ENCODE results near the gene HIPK2. TPM values are rescaled to one million over a fixed set of nuclear protein-coding genes. Genes with fewer than 3 reads are reported as not detected.

HIPK2 gene
- total RNA-seq, 3 donors from 2014 or later, result 20.3 to 26.8 (median 26.1) TPM

DNA sequence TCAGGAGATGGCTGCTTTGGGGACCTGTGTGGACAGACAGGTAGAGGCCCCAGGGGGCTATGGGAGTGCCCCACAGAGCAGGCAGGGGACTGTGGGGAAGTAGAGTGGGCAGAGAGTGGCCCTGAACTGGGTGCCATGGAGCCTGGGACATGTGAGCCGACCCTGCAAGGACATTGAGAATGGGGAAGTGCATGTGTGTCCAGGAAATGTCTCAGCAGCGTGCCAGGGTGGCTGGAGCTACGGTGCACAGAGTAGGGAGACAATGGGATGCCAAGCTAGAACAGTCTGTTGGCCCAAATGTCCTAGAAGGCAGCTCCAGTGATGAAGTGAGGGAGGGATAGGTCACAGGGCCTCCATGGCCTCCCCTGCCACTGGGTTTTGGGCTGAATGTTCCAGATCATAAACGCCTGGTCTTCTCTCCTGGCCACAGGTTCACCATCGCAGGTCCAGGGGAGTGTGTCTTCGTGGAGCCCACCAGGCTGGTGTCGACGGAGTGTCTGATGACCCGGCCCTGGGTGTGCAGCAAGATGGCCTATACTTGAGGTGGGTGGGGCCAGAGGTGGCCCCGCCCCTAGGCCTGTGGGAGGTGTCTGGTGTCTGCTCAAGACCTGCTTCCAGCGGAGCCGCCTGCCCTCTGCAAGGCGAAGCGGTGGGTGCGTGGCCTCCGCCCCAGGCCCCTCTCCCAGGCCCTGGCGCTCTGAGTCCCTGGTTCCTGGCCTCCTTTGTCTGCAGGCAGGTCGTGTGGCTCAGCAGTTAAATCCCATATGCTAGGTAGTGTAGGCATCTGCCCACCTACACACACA lies 233.8 kb downstream of the HIPK2 start:
- no peaks in the 10 kb centered on the region for H3K27me3 Mint-ChIP-seq (ENCODE audit: low read depth)
- ATAC-seq, result no peak
- DNase-seq, result no peak
- H3K4me1 Mint-ChIP-seq (ENCODE audit: low read depth), result no peaks in the 10 kb centered on the region
- H3K36me3 Mint-ChIP-seq (ENCODE audit: insufficient read depth), result no peaks in the 10 kb centered on the region
- H3K4me3 Mint-ChIP-seq, result no peak overlapping the region
- no peaks in the 10 kb centered on the region for H3K9me3 Mint-ChIP-seq

- H3K9me3 Mint-ChIP-seq, result no peaks in the 10 kb centered on the region
- no peak overlapping the region for H3K4me3 Mint-ChIP-seq
- no peaks in the 10 kb centered on the region for H3K36me3 Mint-ChIP-seq (ENCODE audit: insufficient read depth)
- no peak for DNase-seq
- no peaks in the 10 kb centered on the region for H3K4me1 Mint-ChIP-seq (ENCODE audit: low read depth)
- no peak for ATAC-seq
- H3K27me3 Mint-ChIP-seq (ENCODE audit: low read depth), result no peaks in the 10 kb centered on the region
These were observed 235.3 kb downstream of the HIPK2 start for GRCh38 chr7:139542308-139543151.

GRCh38 chr7:139541600-139542307 lies 236.0 kb downstream of the HIPK2 start:
- Mint-ChIP-seq H3K36me3 (ENCODE audit: insufficient read depth) (no peaks in the 10 kb centered on the region), H3K4me3 (no peak overlapping the region), H3K4me1 (ENCODE audit: low read depth) (no peaks in the 10 kb centered on the region), H3K9me3 (no peaks in the 10 kb centered on the region), H3K27me3 (ENCODE audit: low read depth) (no peaks in the 10 kb centered on the region)
- no peak for ATAC-seq
- DNase-seq, result no peak

GRCh38 chr7:139540203-139540602 lies 237.6 kb downstream of the HIPK2 start:
- no peak for ATAC-seq
- H3K27me3 Mint-ChIP-seq (ENCODE audit: low read depth), result no peaks in the 10 kb centered on the region
- H3K4me3 Mint-ChIP-seq, result no peak overlapping the region
- H3K4me1 Mint-ChIP-seq (ENCODE audit: low read depth), result no peaks in the 10 kb centered on the region
- H3K36me3 Mint-ChIP-seq (ENCODE audit: insufficient read depth), result no peaks in the 10 kb centered on the region
- DNase-seq, result no peak
- H3K9me3 Mint-ChIP-seq, result no peaks in the 10 kb centered on the region

- ATAC-seq, result no peak
- no peaks in the 10 kb centered on the region for H3K9me3 Mint-ChIP-seq
- no peak overlapping the region for H3K4me3 Mint-ChIP-seq
- no peak for DNase-seq
- H3K36me3 Mint-ChIP-seq (ENCODE audit: insufficient read depth), result no peaks in the 10 kb centered on the region
- H3K27me3 Mint-ChIP-seq (ENCODE audit: low read depth), result peaks cover under 1% of the 10 kb centered on the region
- H3K4me1 Mint-ChIP-seq (ENCODE audit: low read depth), result no peaks in the 10 kb centered on the region
These were observed 238.7 kb downstream of the HIPK2 start for GRCh38 chr7:139538881-139539635.

- peaks cover 4% of the 10 kb centered on the region for H3K27me3 Mint-ChIP-seq (ENCODE audit: low read depth)
- no peaks in the 10 kb centered on the region for H3K4me1 Mint-ChIP-seq (ENCODE audit: low read depth)
- H3K36me3 Mint-ChIP-seq (ENCODE audit: insufficient read depth), result no peaks in the 10 kb centered on the region
- DNase-seq (no peak), ATAC-seq (no peak)
- no peaks in the 10 kb centered on the region for H3K9me3 Mint-ChIP-seq
- no peak overlapping the region for H3K4me3 Mint-ChIP-seq
These were observed 241.6 kb downstream of the HIPK2 start for GRCh38 chr7:139536152-139536551.

DNA sequence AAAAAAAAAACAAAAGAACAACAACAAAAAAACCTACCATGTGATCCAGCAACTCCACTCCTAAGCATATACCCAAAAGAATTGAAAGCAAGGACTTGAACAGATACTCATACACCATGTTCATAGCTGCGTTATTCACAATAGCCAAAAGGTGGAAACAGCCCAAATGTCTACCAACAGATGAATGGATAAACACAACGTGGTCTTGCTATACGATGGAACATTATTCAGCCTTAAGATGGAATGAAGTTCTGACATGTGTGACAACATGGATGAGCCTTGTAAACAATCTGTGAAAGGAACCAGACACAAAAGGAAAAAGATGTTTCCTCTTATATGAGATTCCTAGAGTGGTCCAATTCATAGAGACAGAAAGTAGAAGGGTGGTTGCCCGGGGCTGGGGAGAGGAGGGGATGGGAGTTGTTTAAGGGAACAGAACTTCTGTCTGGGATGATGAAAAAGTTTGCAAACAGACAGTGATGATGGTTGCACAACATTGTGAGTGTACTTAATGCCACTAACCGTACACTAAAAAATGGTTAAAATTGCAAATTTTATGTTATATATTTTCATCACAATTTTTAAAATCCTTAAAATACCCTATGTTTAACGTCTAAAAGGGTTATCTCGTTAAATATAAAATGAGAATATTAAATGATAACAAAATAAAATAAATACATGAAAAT lies 242.7 kb downstream of the HIPK2 start:
- Mint-ChIP-seq H3K9me3 (no peaks in the 10 kb centered on the region), H3K36me3 (ENCODE audit: insufficient read depth) (no peaks in the 10 kb centered on the region), H3K4me1 (ENCODE audit: low read depth) (no peaks in the 10 kb centered on the region), H3K4me3 (no peak overlapping the region), H3K27me3 (ENCODE audit: low read depth) (peaks cover 4% of the 10 kb centered on the region)
- ATAC-seq (no peak), DNase-seq (no peak)

DNA sequence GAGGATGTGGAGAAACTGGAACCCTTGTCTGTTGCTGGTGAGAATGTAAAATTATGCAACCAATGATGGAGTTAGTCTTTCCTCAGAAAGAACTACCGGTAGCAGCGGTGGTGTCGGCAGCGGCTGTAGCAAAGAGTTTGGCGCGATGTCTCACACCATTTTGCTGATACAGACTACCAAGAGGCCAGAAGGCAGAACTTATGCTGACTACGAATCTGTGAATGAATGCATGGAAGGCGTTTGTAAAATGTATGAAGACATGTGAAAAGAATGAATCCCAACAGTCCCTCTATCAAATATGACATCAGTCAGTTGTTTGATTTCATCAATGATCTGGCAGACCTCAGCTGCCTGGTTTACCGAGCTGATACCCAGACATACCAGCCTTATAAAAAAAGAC lies 243.7 kb downstream of the HIPK2 start:
- Mint-ChIP-seq H3K4me3 (no peak overlapping the region), H3K36me3 (ENCODE audit: insufficient read depth) (no peaks in the 10 kb centered on the region), H3K27me3 (ENCODE audit: low read depth) (peaks cover 5% of the 10 kb centered on the region), H3K9me3 (no peaks in the 10 kb centered on the region), H3K4me1 (ENCODE audit: low read depth) (no peaks in the 10 kb centered on the region)
- ATAC-seq (no peak), DNase-seq (no peak)

- H3K36me3 Mint-ChIP-seq (ENCODE audit: insufficient read depth), result no peaks in the 10 kb centered on the region
- no peaks in the 10 kb centered on the region for H3K9me3 Mint-ChIP-seq
- DNase-seq, result no peak
- no peaks in the 10 kb centered on the region for H3K4me1 Mint-ChIP-seq (ENCODE audit: low read depth)
- H3K4me3 Mint-ChIP-seq, result no peak overlapping the region
- H3K27me3 Mint-ChIP-seq (ENCODE audit: low read depth), result peaks cover 7% of the 10 kb centered on the region
- ATAC-seq, result no peak
These were observed 245.1 kb downstream of the HIPK2 start for GRCh38 chr7:139532636-139533155.

GRCh38 chr7:139531094-139531493 lies 246.7 kb downstream of the HIPK2 start:
- peaks cover 11% of the 10 kb centered on the region for H3K27me3 Mint-ChIP-seq (ENCODE audit: low read depth)
- DNase-seq, result no peak
- peaks cover 5% of the 10 kb centered on the region for H3K4me1 Mint-ChIP-seq (ENCODE audit: low read depth)
- H3K9me3 Mint-ChIP-seq, result no peaks in the 10 kb centered on the region
- no peak for ATAC-seq
- no peaks in the 10 kb centered on the region for H3K36me3 Mint-ChIP-seq (ENCODE audit: insufficient read depth)
- H3K4me3 Mint-ChIP-seq, result no peak overlapping the region

GRCh38 chr7:139526578-139527544 lies 250.9 kb downstream of the HIPK2 start:
- Mint-ChIP-seq H3K4me3 (no peak overlapping the region), H3K27me3 (ENCODE audit: low read depth) (peaks cover 34% of the 10 kb centered on the region), H3K36me3 (ENCODE audit: insufficient read depth) (no peaks in the 10 kb centered on the region), H3K9me3 (no peaks in the 10 kb centered on the region), H3K4me1 (ENCODE audit: low read depth) (peaks cover 6% of the 10 kb centered on the region)
- no peak for DNase-seq
- no peak for ATAC-seq

GRCh38 chr7:139525750-139526149 lies 252.0 kb downstream of the HIPK2 start:
- ATAC-seq, result no peak
- no peak for DNase-seq
- Mint-ChIP-seq H3K4me3 (no peak overlapping the region), H3K27me3 (ENCODE audit: low read depth) (peaks cover 44% of the 10 kb centered on the region), H3K9me3 (no peaks in the 10 kb centered on the region), H3K4me1 (ENCODE audit: low read depth) (peaks cover 6% of the 10 kb centered on the region), H3K36me3 (ENCODE audit: insufficient read depth) (no peaks in the 10 kb centered on the region)
